Testis (tissue), 3 donors: ENCODE data around the gene SPAG17. TPM values are rescaled to one million over a fixed set of nuclear protein-coding genes. Genes with fewer than 3 reads are reported as not detected.

Experiments
- DNase-seq: peaks from one replicate; pipeline ENCODE4 v3.0.0-alpha.2; 2019
- H3K27ac ChIP-seq, 2 donors: fragments of 200-600 bp; sonication (generic); one replicate each; pipeline ENCODE4 v1.5.1; 2019
- H3K27me3 ChIP-seq: fragments of 200-600 bp; sonication (generic); one replicate; pipeline ENCODE4 v1.5.1; 2019
- H3K36me3 ChIP-seq: fragments of 200-600 bp; sonication (generic); one replicate; pipeline ENCODE4 v1.5.1; 2017; ENCODE audit warnings: low read depth; ENCODE audit errors: missing control alignments
- H3K4me1 ChIP-seq: fragments of 200-600 bp; sonication (generic); one replicate; pipeline ENCODE4 v1.5.1; 2019
- H3K4me3 ChIP-seq, 2 donors: fragments of 200-600 bp; sonication (generic); one replicate each; pipeline ENCODE4 v1.5.1; 2017 to 2019
- H3K9me3 ChIP-seq: fragments of 200-600 bp; sonication (generic); one replicate; pipeline ENCODE4 v1.5.1; 2017
- CTCF ChIP-seq, 3 experiments: fragments of 450-650 bp in 2 of 3; fragments of 200-600 bp in 1 of 3; sonication (generic) in 1 of 3; IDR thresholded peaks; one replicate each; pipeline ENCODE4 v1.5.1; 2016 to 2019; ENCODE audit warnings: antibody characterized with exemption in 3 of 3, mild to moderate bottlenecking in 2 of 3, moderate library complexity in 1 of 3
- POLR2A ChIP-seq: fragments of 450-650 bp; IDR thresholded peaks from one replicate; pipeline ENCODE4 v1.6.1; 2017; ENCODE audit warnings: antibody characterized with exemption, mild to moderate bottlenecking, moderate library complexity
- WGBS, 2 donors: methylation state at CpG; one replicate each; pipeline ENCODE4 v1.1.5; 2018; 5-methylcytosine and 5-hydroxymethylcytosine counted together
- intact Hi-C: fragments of 100-400 bp; cut with DNase I; formaldehyde crosslinking; loops from one replicate; pipeline ENCODE4 v1.15.1; 2023; ENCODE audit warnings: low total_unique reads
- polyA plus RNA-seq: library from polyadenylated mRNA; stranded (reverse); fragments of 350-450 nt; fragmentation: Illumina TruSeq; extraction: RNeasy Lipid Tissue Mini Kit (QIAGEN cat#74804); gene quantifications from one replicate; pipeline ENCODE4 v1.2.3, GENCODE V29; 2014; ENCODE audit warnings: low read depth, low replicate concordance; ENCODE audit not compliant: insufficient read depth
- total RNA-seq, 2 donors: library from RNA; depleted of rRNA; stranded (reverse); fragments of >200 nt; gene quantifications; one replicate each; pipeline ENCODE4 v1.2.3, GENCODE V29; 2016

The SPAG17 gene
- total and polyA plus RNA-seq, 3 donors from 2014 or later, result 34.6 to 95.7 (median 38.7) TPM

GRCh38 chr1:118110580-118110979, 74.4 kb downstream of the SPAG17 start:
- Histone ChIP-seq H3K4me1 (no peaks in the 10 kb centered on the region), H3K9me3 (no peaks in the 10 kb centered on the region), H3K4me3 (no peak overlapping the region), H3K27me3 (no peaks in the 10 kb centered on the region), H3K36me3 (no peaks in the 10 kb centered on the region), H3K27ac (no peak overlapping the region)
- intact Hi-C loops, result no loop called here
- TF ChIP-seq POLR2A, result no peak
- TF ChIP-seq CTCF (IDR thresholded peaks at IDR 0.05), result no peak
- no peak for DNase-seq

- 85 to 87% methylated on average over 3 of the region's 3 CpGs for WGBS, 2 donors
- DNase-seq, result no peak
- TF ChIP-seq CTCF (IDR thresholded peaks at IDR 0.05), result no peak
- TF ChIP-seq POLR2A, result no peak
Observed at GRCh38 chr1:118104951-118105350, 80.1 kb downstream of the SPAG17 start.

GRCh38 chr1:118102445-118102844, 82.6 kb downstream of the SPAG17 start:
- Histone ChIP-seq H3K27me3 (no peaks in the 10 kb centered on the region), H3K4me1 (no peaks in the 10 kb centered on the region), H3K4me3 (no peak overlapping the region), H3K9me3 (no peaks in the 10 kb centered on the region), H3K36me3 (no peaks in the 10 kb centered on the region), H3K27ac (no peak overlapping the region)
- intact Hi-C loops, result no loop called here
- DNase-seq, result no peak
- no peak for TF ChIP-seq CTCF (IDR thresholded peaks at IDR 0.05)
- no peak for TF ChIP-seq POLR2A
- 87 to 93% methylated on average over 3 of the region's 3 CpGs for WGBS, 2 donors

More at GRCh38 chr1:118104951-118105350, 80.1 kb downstream of the SPAG17 start:
- no peak overlapping the region for H3K27ac ChIP-seq
- intact Hi-C loops, result no loop called here
- no peak overlapping the region for H3K4me3 ChIP-seq
- no peaks in the 10 kb centered on the region for H3K36me3 ChIP-seq
- H3K27me3 ChIP-seq, result no peaks in the 10 kb centered on the region
- H3K9me3 ChIP-seq, result no peaks in the 10 kb centered on the region
- no peaks in the 10 kb centered on the region for H3K4me1 ChIP-seq

GRCh38 chr1:118101999-118102398, 83.0 kb downstream of the SPAG17 start:
- no peak overlapping the region for H3K27ac ChIP-seq
- WGBS, 2 donors, result 71 to 91% methylated on average over 1 of the region's 1 CpG
- TF ChIP-seq CTCF (IDR thresholded peaks at IDR 0.05) (no peak), POLR2A (no peak)
- no peaks in the 10 kb centered on the region for H3K4me1 ChIP-seq
- intact Hi-C loops, result no loop called here
- DNase-seq, result no peak
- H3K4me3 ChIP-seq, result no peak overlapping the region
- H3K27me3 ChIP-seq, result no peaks in the 10 kb centered on the region
- H3K9me3 ChIP-seq, result no peaks in the 10 kb centered on the region
- H3K36me3 ChIP-seq, result no peaks in the 10 kb centered on the region

- no peaks in the 10 kb centered on the region for H3K4me1 ChIP-seq
- 79 to 85% methylated on average over 9 of the region's 9 CpGs for WGBS, 2 donors
- no peaks in the 10 kb centered on the region for H3K27me3 ChIP-seq
- no peak for DNase-seq
- no peaks in the 10 kb centered on the region for H3K9me3 ChIP-seq
- H3K36me3 ChIP-seq, result no peaks in the 10 kb centered on the region
- intact Hi-C loops, result no loop called here
- TF ChIP-seq CTCF (IDR thresholded peaks at IDR 0.05), result no peak
- TF ChIP-seq POLR2A, result no peak
- H3K27ac ChIP-seq, result no peak overlapping the region
- no peak overlapping the region for H3K4me3 ChIP-seq
Observed at GRCh38 chr1:118101515-118101844, 83.5 kb downstream of the SPAG17 start.
